Superior temporal gyrus (tissue), 1 donor: ENCODE measurements around the gene AEBP2.
"Not testable (repeated sequence)": the region's sequence is repeated elsewhere in the genome, so short reads cannot be mapped to it uniquely, and the experiment has no call there.

Experiments used
- DNase-seq: peaks from one replicate; pipeline ENCODE4 v3.0.0-alpha.2; 2016; ENCODE audit errors: extremely low spot score

The AEBP2 gene

GRCh38 chr12:19507823-19508222 lies 68.5 kb downstream of the AEBP2 start:
- DNase-seq: peak; percentile 60

DNA sequence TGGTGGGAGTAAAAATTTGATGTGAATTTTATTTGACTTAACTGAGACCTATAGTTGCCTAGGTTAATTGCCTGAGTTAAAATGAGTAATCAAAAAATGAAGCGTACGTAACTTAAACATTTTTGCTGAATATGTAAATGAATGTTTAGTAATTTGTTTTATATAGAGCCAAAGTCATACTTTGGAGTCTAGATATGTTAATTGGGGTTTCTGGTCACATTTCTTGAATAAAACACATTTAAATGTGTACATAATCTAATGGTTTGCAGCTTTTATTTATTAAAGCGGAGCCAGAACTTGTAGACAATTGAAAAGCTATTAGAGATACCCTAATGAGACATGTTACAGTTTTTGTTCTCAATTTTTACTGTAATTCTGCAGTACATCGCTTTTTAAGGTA lies 71.2 kb downstream of the AEBP2 start:
- DNase-seq: no peak

DNA sequence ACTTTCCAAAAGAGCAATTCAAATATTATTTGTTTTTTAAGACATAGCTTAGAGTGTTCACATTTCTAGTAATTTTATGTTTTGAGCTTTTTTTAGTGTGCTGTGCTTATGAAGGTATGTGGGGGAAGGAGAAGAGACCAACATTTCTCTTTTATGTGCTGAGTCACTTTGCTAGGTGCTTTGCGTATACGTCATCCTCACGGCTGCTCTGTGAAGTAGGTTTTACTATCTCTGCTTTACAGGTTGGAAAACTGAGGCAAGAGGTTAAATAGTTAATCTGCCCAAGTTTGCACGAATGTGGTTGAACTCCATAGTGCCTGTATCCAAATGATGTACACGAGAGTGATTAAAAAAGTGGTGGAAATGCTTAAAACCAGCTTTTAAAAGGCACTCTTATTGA lies 75.9 kb downstream of the AEBP2 start:
- no peak for DNase-seq

DNA sequence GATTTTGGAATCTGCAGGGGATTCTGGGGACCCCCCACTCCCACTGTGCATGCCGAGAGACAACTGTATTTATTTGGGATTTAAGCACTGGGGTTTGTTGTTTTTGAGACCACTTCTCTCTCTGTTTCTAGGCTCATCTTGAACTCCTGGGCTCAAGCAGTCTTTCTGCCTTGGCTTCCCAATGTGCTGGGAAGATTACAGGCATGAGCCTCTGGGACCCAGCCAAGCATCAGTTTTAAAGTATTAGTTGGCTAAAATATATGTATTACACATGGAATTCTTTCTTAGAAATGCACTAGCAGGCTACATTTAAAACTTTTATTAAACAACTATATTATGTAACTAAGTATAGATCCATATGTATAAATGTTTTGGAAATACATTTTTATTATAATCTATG lies 78.3 kb downstream of the AEBP2 start:
- DNase-seq: no peak

- DNase-seq: no peak
Measured at GRCh38 chr12:19518209-19518608, 78.9 kb downstream of the AEBP2 start.

GRCh38 chr12:19520646-19521415 lies 81.5 kb downstream of the AEBP2 start:
- no peak for DNase-seq

DNA sequence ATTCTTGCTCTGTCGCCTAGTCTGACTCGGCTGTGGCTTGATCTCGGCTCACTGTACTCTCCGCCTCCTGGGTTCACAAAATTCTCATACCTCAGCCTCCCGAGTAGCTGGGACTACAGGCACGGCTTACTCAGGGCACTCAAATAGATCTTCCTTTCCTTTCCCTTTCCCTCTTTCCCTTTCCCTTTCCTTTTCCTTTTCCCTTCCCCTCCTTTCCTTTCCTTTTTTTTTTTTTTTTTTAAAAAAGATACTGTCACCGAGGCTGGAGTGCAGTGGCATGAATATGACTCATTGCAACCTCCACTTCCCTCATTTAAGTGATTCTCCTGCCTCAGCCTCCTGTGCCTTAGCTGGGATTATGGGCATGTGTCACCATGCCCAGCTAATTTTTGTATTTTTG lies 86.0 kb downstream of the AEBP2 start:
- DNase-seq: no peak

GRCh38 chr12:19527866-19528265 lies 88.6 kb downstream of the AEBP2 start:
- DNase-seq: no peak

GRCh38 chr12:19528750-19529149 lies 89.5 kb downstream of the AEBP2 start:
- no peak for DNase-seq

GRCh38 chr12:19529951-19530636 lies 90.8 kb downstream of the AEBP2 start:
- DNase-seq: no peak

- no peak for DNase-seq
Measured at GRCh38 chr12:19530637-19531023, 91.3 kb downstream of the AEBP2 start.

GRCh38 chr12:19533567-19533966 lies 94.3 kb downstream of the AEBP2 start:
- DNase-seq: no peak

- DNase-seq: no peak
Measured at GRCh38 chr12:19539071-19539470, 99.8 kb downstream of the AEBP2 start.

DNA sequence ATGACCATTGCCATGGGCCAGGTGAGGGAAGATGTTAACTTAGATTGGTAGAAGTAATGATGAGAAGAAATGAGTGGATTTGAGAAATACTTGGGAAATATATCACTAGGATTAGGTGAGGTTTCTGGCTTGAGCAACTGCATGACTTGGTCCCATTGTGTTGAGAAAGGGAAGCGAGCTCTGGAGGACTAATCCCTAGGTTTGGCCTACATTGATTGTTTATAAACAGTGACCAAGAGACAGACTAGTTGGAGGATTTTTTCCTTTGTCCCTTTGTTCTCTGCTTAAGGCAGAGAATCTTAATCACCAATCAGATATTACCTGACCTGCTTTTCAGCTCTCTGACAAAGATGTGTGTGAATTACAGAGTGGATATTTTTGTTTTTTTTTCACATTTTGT lies 100.5 kb downstream of the AEBP2 start:
- DNase-seq: no peak

DNA sequence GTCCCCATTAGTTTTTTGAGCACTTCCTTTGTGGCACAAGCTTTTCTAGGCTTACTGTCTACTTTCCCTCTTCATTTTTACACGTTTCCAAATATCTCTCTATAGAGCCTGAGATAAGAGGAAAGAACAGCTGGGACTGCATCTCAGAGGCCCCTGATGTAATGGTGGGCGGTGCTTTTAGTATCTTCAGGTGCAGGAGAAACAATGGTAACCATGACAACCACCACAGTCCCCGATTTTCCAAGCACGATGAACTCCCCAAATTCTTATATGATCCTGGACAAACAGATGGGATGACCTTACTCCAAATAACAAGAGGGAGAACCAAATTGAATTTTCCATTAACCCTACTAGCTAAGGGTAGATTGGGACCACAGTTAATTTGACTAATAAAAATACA lies 103.3 kb downstream of the AEBP2 start:
- DNase-seq: no peak

DNA sequence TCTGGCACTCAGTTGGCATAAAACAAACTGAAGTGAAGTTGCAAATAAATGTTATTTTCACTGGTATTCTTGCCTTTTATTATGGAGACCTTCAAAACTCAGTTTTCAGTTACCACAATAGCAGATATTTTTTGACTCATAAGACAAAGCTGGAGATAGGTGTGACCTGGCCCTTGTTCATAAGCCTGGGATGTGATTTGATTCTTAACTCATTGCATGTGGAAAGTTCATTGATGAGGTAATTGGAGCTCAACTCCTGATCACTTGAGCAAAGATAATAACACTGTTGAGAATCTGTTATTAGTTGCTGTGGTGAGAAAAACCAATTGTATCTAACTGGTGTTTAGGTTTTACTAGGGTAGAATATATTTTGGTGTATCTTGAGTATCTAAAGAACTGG lies 105.1 kb downstream of the AEBP2 start:
- no peak for DNase-seq

DNA sequence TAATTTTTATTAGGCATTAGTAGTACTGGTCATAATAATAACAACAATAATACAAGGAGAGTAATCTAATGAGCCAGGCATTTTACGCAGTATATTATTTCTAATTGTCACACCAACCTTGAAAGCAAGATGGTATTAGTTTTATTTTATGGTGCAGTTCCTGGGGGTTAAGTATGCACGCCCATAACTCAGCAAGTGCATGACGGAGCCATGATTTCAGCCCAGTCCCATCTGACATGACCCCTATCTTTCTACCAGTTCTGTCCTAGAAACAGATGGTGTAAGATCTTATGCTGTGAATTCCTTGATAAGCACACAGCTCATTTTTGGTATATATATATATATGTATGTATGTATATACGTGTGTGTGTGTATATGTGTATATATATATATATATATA lies 106.0 kb downstream of the AEBP2 start:
- no peak for DNase-seq

DNA sequence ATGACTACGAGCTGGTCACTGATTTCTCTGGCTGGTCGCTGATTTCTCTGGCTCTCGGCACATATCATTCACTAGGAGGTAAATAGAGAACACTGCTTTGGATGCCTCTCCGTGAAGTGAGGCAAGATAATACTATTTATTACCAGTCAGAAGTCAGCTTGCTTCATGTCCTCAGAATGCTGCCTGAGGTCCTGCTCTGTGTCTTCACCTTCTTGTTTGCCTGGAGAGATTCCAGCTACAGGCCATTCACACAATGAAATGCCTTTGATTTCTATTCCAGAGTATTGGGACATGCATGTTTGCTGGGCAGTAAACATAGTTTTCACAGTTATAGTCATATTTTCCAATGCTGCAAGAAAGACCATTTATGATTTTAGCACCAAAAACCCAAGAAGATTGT lies 106.7 kb downstream of the AEBP2 start:
- peak; percentile 28 for DNase-seq

GRCh38 chr12:19546611-19547162 lies 107.4 kb downstream of the AEBP2 start:
- DNase-seq: peak; percentile 72

DNA sequence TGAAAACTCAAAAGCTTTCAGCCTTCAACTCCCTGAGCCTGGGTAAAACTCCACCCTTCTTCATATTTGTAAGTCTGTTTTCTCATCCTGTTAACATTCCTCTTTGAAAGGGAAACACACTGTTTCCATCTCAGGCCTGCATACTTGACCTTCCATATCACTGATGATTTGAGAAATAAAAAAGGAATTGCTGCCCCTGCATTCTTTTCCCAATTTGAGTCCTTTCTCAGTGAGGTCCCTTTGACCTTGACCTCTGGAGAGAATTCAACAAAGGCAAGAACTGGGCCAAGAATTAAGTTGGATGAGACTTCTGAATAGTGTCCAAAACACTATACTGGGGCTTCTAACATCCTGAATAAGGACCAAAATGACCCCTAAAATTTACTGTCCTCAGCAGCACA lies 108.0 kb downstream of the AEBP2 start:
- DNase-seq: no peak

- no peak for DNase-seq
Measured at GRCh38 chr12:19548834-19549233, 109.5 kb downstream of the AEBP2 start.

DNA sequence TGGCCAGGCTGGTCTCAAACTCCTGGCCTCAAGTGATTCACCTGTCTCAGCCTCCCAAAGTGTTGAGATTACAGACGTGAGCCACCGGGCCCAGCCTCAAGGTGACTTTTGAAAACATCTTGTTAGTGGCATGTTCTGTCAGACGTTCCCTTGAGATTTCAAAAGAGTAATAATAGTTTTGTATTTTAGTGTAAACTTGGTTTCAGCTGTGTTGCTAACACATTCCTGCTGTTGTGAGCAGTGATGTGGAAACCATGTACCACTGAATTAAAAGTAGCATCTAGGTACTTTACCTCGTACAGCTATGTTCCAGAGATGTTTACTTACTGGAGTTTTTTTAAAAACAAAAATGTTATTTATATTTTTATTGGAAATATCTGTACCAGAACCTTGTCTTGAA lies 111.3 kb downstream of the AEBP2 start:
- DNase-seq: no peak

- not testable (repeated sequence) for DNase-seq
Measured at GRCh38 chr12:19552441-19553097, 113.3 kb downstream of the AEBP2 start.
